Jurkat, Clone E6-1 (cell line): ENCODE results near the gene LRP11.
"Not testable (repeated sequence)": the region's sequence is repeated elsewhere in the genome, so short reads cannot be mapped to it uniquely, and the experiment has no call there.

ENCODE experiments used
- DNase-seq: peaks from one replicate; pipeline ENCODE4 v3.0.0-alpha.2; 2011; ENCODE audit warnings: low read depth, low spot score
- H3K4me3 ChIP-seq: 2 replicates; pipeline ENCODE4 v1.5.1; 2011; ENCODE audit warnings: mild to moderate bottlenecking, low read length, control low read depth, moderate library complexity

LRP11 gene

GRCh38 chr6:149899486-149899885 is 35.3 kb upstream of the LRP11 start:
- no peak for DNase-seq
- no peak overlapping the region for H3K4me3 ChIP-seq

- no peak for DNase-seq
- H3K4me3 ChIP-seq, result no peak overlapping the region
Measured at GRCh38 chr6:149898966-149899365, 34.8 kb upstream of the LRP11 start.

GRCh38 chr6:149897855-149898744 is 33.9 kb upstream of the LRP11 start, which contains the start of gene RAET1E:
Gene RAET1E (minus strand): TSS chr6:149898113. CDS start chr6:149890901, 7,212 bp downstream.
- no peak for DNase-seq
- no peak within 1 kb of the TSS for H3K4me3 ChIP-seq

- no peak overlapping the region for H3K4me3 ChIP-seq
- no peak for DNase-seq
Measured at GRCh38 chr6:149897015-149897697, 33.0 kb upstream of the LRP11 start.

- H3K4me3 ChIP-seq, result no peak overlapping the region
Measured at GRCh38 chr6:149896491-149896890, 32.3 kb upstream of the LRP11 start.

GRCh38 chr6:149895833-149896271 is 31.7 kb upstream of the LRP11 start:
- DNase-seq, result peak; percentile 85
- peak overlapping the region; percentile 24 for H3K4me3 ChIP-seq

More at GRCh38 chr6:149896491-149896890, 32.3 kb upstream of the LRP11 start:
- DNase-seq, result no peak

- DNase-seq, result no peak
- no peak overlapping the region; the same call in 1 of the 2 replicates for H3K4me3 ChIP-seq
Measured at GRCh38 chr6:149895048-149895590, 31.0 kb upstream of the LRP11 start.

- H3K4me3 ChIP-seq, DNase-seq: not testable (repeated sequence)
Measured at GRCh38 chr6:149891864-149892263, 27.7 kb upstream of the LRP11 start.

- DNase-seq, result no peak
- no peak overlapping the region for H3K4me3 ChIP-seq
Measured at GRCh38 chr6:149891259-149891658, 27.1 kb upstream of the LRP11 start.

- no peak for DNase-seq
Measured at GRCh38 chr6:149890629-149891045, 26.5 kb upstream of the LRP11 start.

GRCh38 chr6:149889326-149889725 is 25.2 kb upstream of the LRP11 start:
- H3K4me3 ChIP-seq, result no peak overlapping the region
- no peak for DNase-seq

More at GRCh38 chr6:149890629-149891045, 26.5 kb upstream of the LRP11 start:
- H3K4me3 ChIP-seq, result no peak overlapping the region

- H3K4me3 ChIP-seq, result no peak overlapping the region
- no peak for DNase-seq
Measured at GRCh38 chr6:149888659-149889058, 24.5 kb upstream of the LRP11 start.

GRCh38 chr6:149888093-149888492 is 23.9 kb upstream of the LRP11 start:
- H3K4me3 ChIP-seq, result no peak overlapping the region
- DNase-seq, result no peak

- no peak overlapping the region for H3K4me3 ChIP-seq
- DNase-seq, result no peak
Measured at GRCh38 chr6:149887343-149887742, 23.2 kb upstream of the LRP11 start.

GRCh38 chr6:149885888-149886287 is 21.7 kb upstream of the LRP11 start:
- no peak overlapping the region for H3K4me3 ChIP-seq
- DNase-seq, result no peak

GRCh38 chr6:149884617-149885016 is 20.5 kb upstream of the LRP11 start:
- DNase-seq, result no peak
- H3K4me3 ChIP-seq, result no peak overlapping the region

- no peak overlapping the region for H3K4me3 ChIP-seq
- no peak for DNase-seq
Measured at GRCh38 chr6:149884215-149884614, 20.1 kb upstream of the LRP11 start.

- no peak overlapping the region for H3K4me3 ChIP-seq
- no peak for DNase-seq
Measured at GRCh38 chr6:149881860-149882259, 17.7 kb upstream of the LRP11 start.

- no peak for DNase-seq
- H3K4me3 ChIP-seq, result no peak overlapping the region
Measured at GRCh38 chr6:149881066-149881766, 17.1 kb upstream of the LRP11 start.
